GM19023 (cell line): Measurements from ENCODE around the gene DAW1.

Experiments used
- ATAC-seq: cut with Tn5 transposase; IDR thresholded peaks from one replicate; pipeline ENCODE4 v1.9.1; 2021; ENCODE audit warnings: mild to moderate bottlenecking, moderate library complexity; ENCODE audit not compliant: unreplicated experiment

DAW1 gene

DNA sequence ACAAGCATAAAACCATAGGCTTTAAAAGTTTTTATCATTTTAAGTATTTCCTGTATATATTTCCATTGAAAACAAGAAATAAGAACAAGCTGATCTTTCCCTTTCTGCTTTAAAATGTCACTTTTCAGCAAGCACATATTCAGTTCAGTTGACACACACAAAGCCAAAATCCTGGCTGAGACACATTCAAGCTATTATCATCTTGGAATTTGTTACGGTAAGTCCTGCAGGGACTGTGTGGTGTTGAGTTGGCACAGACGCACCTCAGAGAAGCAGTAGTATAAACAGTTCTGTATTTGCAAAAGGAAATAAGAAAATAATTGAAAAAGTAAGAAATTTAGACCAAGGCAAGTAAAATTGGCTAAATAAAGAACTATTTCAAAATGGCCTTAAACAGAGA, 10.4 kb upstream of the DAW1 start:
- no peak for ATAC-seq

DNA sequence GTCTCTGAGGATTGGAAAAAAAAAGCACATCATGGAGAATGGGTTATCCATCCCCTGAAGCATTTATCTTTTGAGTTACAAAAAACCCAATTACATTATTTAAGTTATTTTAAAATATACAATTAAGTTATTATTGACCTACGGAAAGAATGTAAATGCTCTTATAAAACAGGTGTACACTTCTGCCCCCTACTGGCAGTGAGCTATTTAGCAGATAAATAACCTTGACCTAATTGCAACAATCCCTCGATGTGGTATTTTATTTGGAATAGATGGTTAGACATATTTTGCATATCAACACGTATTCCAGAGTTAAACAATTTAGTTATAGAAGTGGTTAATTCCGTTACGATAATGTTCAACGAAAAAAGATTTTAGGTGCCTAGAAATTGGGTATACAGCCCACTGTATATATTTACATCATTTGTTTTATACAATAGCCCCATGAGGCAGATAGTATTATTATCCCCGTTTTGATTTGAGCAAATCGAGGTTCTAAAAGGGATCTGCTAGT, 9.1 kb upstream of the DAW1 start:
- ATAC-seq = no peak

DNA sequence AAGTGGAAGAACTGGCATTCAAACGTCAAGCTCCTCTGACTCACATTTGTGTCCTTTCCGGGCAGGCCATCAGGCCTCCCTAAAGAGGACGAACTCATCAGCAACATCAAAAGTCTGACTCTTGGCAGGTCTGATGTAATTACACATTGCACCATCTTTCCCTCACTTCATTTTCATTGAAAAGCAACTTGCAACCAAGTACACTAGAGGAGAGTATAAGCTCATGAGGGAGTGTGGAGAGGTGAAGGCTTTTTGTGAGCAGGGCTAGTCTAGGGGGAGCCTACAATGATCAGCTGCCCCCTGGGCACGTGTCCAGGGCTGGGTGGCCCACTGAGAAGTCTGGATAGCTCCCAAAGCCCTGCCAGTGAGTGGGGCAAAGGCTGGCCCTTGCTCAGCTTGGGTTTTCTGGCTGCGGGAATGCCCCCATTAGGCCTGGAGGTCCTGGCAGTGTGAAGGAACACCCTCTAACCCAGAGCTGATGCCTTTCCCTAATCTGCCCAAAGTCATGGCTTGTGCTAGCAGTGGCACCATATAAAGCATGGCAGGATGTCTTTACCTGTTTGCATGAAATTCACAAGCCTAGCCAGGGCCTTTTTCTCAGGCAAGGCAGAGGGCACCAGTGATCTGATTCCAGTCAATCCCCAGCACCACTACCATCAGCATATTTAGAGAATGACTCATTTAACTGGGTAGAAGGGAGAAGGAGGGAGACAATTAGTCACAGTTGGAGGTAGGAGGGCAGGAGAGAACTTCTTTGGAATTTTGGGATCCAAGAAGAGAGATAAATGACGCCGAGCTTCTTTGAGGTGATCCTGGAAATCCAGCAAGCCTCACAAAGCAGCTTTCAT, 8.5 kb upstream of the DAW1 start:
- ATAC-seq = no peak

DNA sequence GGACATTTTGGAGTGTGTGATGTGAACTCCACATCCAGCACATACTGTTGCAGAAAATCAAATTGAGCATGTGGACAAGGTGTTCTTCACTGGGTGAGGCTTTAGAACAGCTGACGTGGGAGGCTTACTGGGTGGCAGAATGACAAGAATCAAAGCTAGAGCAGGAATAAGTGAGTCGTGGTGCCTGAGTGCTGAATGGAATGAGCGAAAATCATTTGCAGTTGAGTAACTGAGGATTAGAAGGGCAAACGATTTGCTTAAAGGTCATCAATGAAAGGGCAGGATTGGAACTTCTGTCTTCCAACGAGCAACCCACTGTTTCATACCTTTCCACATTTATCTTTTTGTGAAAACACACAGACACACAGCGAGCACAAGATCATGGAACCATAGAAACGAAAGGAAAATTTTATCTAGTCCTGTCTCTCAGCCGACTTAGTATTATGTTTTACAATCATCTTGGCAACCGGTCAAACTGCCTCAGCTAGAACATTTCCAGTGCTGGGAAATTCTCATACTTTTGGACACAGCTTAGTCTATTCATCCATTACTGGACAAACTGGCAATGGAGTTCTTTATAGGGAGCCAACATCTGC, 7.2 kb upstream of the DAW1 start:
- no peak for ATAC-seq

DNA sequence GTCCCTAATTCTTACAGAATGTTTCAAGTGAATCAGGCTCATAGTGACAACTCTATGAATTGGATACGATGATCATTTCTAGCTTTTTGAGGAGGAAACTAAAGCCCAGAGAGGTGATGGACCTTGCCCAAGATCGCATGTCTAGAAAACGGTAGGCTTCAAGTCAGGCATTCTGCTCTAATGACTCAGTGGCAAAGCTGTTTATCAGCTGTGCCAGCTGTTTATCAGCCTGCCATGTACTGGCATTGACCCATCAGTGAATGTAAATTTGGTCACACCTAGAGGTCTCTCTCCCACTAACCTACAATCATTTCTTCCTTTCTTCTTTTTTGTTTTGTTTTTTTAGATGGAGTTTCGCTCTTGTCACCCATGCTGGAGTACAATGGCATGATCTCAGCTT, 6.1 kb upstream of the DAW1 start:
- no peak for ATAC-seq

DNA sequence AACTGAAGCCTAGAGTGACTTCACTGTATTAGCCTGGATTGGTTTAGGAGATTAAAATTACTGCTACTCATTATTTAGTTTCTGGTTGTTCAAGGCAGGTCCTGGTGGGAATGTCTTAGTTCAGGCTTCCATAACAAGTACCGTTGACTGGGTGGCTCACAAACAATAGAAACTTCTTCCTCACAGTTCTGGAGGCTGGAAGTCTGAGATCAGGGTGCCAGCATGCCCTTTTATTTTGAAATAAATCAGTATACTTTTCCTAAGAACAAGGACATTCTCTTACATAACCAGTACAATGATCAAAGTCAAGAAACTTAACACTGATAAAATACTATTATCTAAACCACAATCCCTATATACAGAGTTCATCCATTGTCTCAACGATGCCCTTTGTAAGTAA, 4.0 kb upstream of the DAW1 start:
- ATAC-seq = no peak

DNA sequence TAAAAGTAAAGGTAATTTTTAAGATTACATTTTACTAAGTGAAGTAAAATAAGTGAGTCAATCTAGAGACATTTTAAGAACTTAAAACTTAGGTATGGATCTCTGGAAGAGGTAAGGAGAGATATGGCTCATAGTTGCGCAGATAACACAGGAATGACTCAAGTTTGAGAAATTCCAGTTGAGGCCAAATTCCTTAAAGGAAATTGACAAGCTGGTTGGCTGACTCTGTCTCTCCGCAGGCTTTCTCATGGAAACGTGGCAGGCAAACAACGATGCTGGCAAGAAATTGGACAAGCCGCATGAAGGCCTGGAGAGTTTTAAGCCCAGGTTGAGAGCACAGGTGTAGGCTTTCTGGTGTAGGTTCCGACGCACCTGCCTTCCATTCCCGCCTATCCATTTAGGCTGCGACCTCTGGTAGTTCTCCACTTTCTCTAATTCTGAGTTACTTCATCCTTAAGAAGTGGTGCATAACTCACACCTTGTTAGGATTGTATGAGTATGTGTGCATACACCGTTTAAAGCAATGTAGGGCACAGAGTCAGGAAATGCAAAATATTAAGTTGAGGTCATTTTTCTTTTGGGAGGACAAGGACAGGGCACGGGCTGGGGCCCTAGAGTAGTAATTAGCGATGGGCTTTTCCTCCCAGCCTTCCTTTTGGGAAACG, 589 bp upstream of the DAW1 start:
- ATAC-seq = no peak

DNA sequence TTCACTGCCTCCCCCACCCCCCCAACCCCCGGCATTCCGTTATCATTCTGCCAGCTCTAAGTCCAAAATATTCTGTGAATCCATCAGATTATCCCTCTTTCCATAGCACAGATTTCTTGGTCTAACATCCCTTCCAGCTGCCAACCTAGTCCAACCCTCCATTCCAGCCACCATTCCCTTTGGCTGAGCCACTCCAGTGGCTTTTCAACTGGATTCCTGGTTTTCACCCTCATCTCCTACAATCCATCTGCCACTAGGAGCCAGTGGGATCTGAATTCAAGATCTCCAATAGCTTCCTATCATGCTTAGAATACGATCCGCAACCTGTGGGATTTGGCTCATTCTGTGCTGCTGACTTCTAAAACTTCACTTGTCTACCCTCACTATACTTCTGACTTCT, 1.2 kb downstream of the DAW1 start:
- no peak for ATAC-seq

DNA sequence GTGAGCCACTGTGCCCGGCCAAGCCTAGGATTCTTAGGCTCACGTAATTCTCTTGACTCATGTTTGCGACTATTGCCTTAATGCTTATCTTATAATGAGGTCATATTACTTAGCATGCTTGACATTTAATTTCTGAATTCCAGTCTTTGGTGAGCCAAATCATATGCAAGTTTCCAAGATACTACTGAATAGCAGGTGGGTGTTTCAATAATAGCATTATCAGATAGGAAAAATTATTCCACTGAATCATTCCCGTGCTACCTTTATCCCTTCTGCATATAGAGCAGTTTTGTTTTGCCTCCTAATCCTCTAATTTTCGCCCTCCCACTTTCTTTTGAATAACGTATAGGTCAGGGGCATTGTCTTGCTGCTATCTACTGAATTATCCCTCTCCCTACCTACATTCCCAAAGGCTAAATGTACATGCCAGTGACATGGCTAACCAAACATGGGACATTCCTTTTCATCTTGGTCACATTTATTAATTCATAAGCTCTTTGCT, 4.9 kb downstream of the DAW1 start:
- no peak for ATAC-seq

DNA sequence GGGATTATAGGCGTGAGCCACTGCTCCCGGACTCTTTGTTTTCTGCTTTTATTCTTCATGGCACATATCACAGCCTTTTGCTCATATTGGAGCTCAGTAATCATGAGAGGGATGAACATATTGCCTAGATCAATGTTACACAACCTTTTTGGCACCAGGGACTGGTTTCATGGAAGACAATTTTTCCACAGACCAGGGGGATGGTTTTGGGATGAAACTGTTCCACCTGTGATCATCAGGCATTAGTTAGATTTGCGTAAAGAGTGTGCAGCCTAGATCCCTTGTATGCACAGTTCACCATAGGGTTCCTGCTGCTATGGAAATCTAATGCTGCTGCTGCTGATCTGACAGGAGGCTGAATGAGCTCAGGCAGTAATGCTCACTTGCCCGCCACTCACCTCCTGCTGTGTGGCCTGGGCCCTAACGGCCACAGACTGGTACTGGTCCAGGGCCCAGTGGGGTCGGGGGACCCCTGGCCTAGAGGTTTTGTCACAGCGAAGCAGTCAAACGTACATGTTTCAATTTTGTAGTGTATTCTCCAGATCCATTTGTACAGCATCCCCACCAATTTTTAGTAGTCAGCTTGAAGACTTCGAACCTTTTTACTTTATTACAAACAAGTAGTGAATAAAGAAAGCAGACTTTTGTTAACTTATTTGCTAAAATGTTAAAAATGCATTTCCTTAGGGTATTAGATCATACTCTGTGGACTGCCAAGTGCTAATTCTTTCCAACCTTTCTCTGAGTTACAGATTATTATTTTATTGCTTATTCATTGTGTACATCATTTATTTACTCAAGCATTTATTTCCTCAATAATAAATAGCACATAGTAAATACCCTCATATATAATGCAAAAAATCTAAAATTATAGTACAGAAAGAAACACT, 6.2 kb downstream of the DAW1 start:
- no peak for ATAC-seq

DNA sequence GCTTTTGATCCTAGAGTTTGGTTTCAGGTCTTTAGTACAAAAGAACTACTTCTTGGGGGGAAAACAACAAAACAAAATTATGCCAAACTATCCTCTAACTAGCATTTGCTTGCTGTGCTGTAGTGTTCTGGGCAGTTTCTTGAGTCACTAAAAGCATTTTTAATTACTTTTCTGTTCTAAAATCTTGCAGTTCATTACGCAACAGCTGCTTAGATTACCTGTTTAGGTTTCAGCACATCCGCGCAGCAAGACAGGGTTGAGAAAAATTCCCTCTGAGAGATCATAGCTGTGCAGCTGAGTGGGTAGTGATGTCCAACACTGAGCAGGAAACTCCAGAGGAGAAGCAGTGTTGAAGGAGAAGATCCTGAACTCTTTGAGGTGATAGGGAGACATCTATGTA, 9.0 kb downstream of the DAW1 start:
- ATAC-seq = no peak

DNA sequence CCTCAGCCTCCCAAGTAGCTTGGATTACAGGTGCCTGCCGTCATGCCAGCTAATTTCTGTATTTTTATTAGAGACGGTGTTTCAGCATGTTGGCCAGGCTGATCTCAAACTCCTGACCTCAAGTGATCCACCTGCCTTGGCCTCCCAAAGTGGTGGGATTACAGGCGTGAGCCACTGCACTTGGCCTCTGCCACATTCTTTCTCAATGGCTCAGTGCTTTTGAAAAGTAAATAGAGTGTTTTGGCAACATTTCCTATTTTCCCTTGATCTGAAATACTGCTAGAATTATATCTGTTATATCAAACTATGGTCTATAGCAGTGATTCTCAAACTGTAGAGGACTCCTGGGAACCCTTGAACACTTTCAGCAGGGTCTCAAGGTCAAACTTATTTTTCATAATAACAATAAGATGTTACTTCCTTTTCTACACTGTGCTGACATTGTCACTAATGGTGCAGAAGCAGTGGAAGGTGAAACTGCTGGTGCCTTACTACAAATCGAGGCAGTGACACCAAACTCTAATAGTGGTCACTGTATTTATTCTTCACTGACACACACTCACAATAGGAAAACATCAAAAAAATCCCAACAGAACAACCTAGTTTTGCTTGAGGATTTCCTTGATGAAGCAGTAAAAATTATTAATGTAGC, 10.6 kb downstream of the DAW1 start:
- peak; percentile 71 for ATAC-seq

DNA sequence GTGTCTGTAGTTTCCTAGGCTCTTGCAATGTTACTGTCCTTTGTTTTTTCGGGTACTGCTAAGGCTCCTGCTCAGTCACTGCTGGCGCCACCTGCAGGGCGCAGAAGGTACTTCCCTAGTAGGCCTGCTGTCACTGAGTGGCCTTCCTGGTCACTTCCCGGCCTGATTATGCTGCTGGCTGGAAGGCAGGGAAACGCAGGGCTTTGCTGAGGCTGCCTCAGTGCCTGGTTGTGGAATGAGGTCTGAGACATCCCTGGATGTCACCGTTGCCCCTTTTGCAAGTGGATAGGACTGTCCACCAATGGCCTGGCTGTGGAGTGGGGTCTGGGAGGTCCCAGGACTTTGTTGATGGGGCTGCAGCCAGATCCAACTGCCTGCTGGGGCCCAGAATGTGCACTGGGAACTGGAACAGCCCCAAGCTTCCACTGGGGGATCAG, 13.1 kb downstream of the DAW1 start:
- ATAC-seq = peak; percentile 87

DNA sequence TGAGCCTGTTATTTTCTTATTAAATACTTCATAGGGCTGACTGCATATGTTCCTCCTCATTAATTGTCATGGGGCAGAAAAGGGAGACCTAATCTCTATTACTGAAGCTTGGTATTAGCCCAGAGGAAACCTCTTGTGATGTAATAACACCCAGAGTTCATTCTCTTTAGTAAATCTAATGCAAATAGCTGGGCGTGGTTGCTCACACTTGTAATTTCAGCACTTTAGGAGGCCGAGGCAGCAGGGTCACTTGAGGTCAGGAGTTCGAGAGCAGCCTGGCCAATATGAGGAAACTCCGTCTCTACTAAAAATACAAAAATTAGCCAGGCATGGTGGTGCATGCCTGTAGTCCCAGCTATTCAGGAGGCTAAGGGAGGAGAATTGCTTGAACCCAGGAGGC, 14.7 kb downstream of the DAW1 start:
- ATAC-seq = no peak

DNA sequence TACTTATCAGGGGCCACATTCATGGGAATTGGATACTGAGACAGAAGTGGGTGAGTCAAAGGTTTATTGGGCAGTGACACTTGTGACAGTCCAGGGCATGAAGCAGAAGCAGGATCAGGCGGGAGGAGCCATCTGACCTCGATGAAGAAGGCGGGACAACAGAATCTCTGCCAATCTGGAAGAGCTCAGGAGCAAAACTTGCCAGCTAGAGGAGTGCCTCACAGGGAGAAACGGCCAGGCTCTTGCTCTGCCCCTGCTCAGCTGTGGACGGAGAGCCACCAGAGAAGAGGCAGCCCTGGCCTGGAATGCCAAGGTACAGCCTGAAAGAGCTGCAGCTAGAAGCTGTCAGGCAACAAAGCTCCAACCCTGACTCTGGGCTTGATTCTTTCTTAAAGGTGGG, 16.9 kb downstream of the DAW1 start:
- ATAC-seq = no peak

DNA sequence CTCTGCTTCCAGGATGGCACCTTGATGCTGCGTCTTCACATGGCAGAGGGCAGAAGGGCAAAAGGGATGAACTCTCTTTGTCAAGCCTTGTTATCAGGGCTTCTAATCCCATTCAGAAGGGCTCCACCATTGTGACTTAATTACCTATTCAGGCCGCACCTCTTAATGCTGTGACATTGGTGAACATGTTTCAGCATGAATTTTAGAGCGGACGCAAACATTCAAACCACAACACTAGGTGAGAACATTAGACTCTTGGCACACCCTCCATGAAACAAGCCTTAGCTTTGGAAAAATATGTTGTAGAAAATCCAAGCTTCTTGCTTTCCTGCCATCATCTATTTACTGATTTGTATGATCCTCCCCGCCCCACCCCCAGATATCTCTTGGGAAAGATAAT, 17.9 kb downstream of the DAW1 start:
- no peak for ATAC-seq

DNA sequence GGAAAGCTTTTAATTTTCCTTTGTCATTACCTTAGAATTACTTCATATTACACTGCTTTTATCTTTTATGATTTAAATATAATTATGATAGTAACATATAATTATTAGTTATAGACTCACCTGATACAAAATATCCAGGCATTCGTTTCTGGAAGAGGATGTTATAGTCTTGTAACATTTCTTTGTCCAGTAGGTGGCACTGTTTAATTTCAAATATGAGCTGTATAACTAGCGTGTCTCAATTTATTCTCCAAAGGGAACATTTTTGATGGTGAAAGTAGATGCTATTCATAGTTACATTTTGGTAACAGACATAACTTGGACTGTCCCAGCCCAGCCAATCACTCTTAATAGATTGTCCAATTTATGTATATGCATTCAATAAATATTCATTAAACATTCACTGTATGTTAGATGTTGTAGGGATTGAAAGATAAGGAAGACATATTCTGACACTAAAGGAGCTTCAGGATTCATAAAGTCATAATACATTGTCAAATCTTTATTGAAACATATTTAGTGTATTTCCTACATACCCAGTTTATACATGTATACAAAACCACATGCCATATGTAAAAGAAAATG, 19.2 kb downstream of the DAW1 start:
- ATAC-seq = no peak

DNA sequence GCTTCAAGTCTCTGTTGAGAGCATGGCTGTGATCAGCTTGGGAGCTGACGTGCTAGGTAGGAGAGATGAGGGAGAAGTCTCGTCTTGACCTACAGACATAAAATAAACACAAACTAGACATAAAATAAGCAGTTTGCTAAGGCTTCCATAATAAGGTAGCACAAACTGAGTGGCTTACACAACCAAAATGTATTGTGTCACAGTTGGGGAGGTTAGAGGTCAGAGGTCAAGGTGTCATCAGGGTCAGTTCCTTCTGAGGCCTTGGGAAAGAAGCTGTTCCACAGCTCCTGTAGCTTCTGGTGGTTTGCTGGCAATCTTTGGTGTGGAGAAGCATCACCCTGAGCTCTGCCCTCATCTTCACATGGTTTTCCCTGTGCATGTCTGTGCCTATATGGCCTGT, 20.2 kb downstream of the DAW1 start:
- no peak for ATAC-seq

DNA sequence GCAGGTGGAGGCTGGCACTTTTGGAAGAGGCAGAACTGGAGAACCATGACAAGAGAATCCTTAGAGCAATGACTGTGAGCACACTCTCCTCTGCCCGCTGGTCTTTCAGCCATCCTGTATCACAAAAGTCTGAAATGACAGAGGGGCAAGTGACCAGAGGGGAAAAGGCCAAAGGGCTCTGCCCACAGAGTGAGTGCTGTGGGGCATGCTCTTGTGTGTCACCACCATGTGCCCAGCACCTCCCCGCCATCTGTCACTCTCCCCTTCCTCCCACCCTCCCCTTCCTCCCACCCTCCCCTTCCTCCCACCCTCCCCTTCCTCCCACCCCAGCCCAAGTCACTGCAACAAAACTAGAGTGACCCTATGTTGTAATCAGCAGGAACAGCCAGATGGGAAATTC, 31.9 kb downstream of the DAW1 start:
- no peak for ATAC-seq

DNA sequence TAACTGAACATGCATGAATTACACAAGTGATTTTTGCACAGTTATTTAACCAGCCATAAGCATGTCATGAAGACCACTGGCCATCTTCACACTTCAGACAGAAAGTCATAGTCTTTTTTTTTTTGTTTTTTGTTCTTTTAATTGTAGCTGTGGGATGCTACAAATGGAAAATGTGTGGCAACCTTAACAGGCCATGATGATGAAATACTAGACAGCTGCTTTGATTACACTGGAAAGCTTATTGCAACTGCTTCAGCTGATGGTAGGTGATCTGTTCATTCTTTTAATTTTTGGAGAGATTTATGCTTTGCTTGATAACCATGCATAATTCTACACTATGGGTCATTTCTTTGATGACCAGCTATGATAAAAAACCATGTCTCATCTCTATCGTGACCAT, 35.6 kb downstream of the DAW1 start:
- ATAC-seq = no peak
